ENCODE measurements around the gene DOK6. TPM values are rescaled to one million over a fixed set of nuclear protein-coding genes. Genes with fewer than 3 reads are reported as not detected.

DOK6 gene
- total and polyA plus RNA-seq, 8 donors = 2.9 to 19.1 (median 14.9) TPM

DNA sequence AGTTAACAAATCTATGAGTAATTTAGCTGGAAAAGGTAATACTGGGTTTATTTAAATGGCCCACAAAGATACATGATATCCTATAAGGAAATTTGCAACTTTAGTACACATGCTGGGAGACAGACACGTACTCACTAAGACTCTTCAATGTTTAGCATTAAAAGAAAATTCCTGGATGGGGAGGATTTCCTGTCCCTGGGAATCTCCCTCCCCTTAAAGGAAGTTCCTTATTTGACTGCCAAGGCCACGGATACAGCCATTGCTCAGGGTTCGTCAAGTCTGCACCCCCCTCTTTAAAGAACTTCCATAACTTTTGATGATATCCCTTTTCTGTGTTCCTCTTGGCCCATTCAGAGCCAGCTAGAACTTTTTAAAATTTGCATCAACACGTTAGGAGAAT, 279.4 kb downstream of the DOK6 start:
- DNase-seq (no peak), ATAC-seq (no peak)
- no peak overlapping the region for H3K27ac ChIP-seq
- no peaks in the 10 kb centered on the region for H3K27me3 ChIP-seq
- H3K9me3 ChIP-seq = no peaks in the 10 kb centered on the region
- H3K36me3 ChIP-seq = peaks cover 0 to 3% of the 10 kb centered on the region in 2 donors
- H3K4me1 ChIP-seq = no peaks in the 10 kb centered on the region
- intact Hi-C loops (cut with DNase I) = no loop called here
- H3K4me3 ChIP-seq = no peak overlapping the region
- no peak for TF ChIP-seq CTCF (IDR thresholded peaks at IDR 0.05)

- Histone ChIP-seq H3K27ac (no peak overlapping the region), H3K4me1 (no peaks in the 10 kb centered on the region), H3K27me3 (no peaks in the 10 kb centered on the region), H3K9me3 (no peaks in the 10 kb centered on the region), H3K4me3 (no peak overlapping the region), H3K36me3 (peaks cover 0 to 3% of the 10 kb centered on the region in 2 donors)
- intact Hi-C loops (cut with DNase I) = no loop called here
- TF ChIP-seq CTCF (IDR thresholded peaks at IDR 0.05) = no peak
- ATAC-seq (no peak), DNase-seq (peak in 1 of 4 donors; percentile 41)
These were observed 282.5 kb downstream of the DOK6 start for GRCh38 chr18:69683176-69683575.

- no peaks in the 10 kb centered on the region for H3K9me3 ChIP-seq
- H3K27ac ChIP-seq = no peak overlapping the region
- H3K36me3 ChIP-seq = peaks cover 0 to 3% of the 10 kb centered on the region in 2 donors
- TF ChIP-seq CTCF (IDR thresholded peaks at IDR 0.05) = no peak
- H3K4me3 ChIP-seq = no peak overlapping the region
- no peaks in the 10 kb centered on the region for H3K4me1 ChIP-seq
- DNase-seq (no peak), ATAC-seq (no peak)
- intact Hi-C loops (cut with DNase I) = no loop called here
- no peaks in the 10 kb centered on the region for H3K27me3 ChIP-seq
These were observed 284.1 kb downstream of the DOK6 start for GRCh38 chr18:69684789-69685188.

- DNase-seq (peak in 1 of 4 donors; percentile 26), ATAC-seq (no peak)
- no peak for TF ChIP-seq CTCF (IDR thresholded peaks at IDR 0.05)
- H3K4me1 ChIP-seq = no peaks in the 10 kb centered on the region
- H3K27ac ChIP-seq = no peak overlapping the region
- no peaks in the 10 kb centered on the region for H3K27me3 ChIP-seq
- peaks cover 0 to 3% of the 10 kb centered on the region in 2 donors for H3K36me3 ChIP-seq
- H3K9me3 ChIP-seq = no peaks in the 10 kb centered on the region
- intact Hi-C loops (cut with DNase I) = no loop called here
- no peak overlapping the region for H3K4me3 ChIP-seq
These were observed 286.2 kb downstream of the DOK6 start for GRCh38 chr18:69686861-69687260.

GRCh38 chr18:69689121-69689759, 288.6 kb downstream of the DOK6 start:
- H3K27me3 ChIP-seq = no peaks in the 10 kb centered on the region
- no peaks in the 10 kb centered on the region for H3K36me3 ChIP-seq
- intact Hi-C loops (cut with DNase I) = no loop called here
- DNase-seq = peak in 1 of 4 donors; percentile 24
- H3K4me3 ChIP-seq = no peak overlapping the region
- no peak for TF ChIP-seq CTCF (IDR thresholded peaks at IDR 0.05)
- no peaks in the 10 kb centered on the region for H3K4me1 ChIP-seq
- H3K27ac ChIP-seq = no peak overlapping the region
- no peak for ATAC-seq
- H3K9me3 ChIP-seq = no peaks in the 10 kb centered on the region

Measured in left lung (tissue), 10 donors.